Effector CD8-positive, alpha-beta T cell (primary cell): ENCODE results near the gene CTR9.

ENCODE experiments used
- DNase-seq: peaks from one replicate; lab custom pipeline; 2025; lab: John Stamatoyannopoulos, UW
- total RNA-seq, 4 experiments: gene quantifications; one replicate each; lab custom pipeline; 2026; lab: John Stamatoyannopoulos, UW

The CTR9 gene
- 112 to 118 (median 116) reads per million in 4 experiments for total RNA-seq

DNA sequence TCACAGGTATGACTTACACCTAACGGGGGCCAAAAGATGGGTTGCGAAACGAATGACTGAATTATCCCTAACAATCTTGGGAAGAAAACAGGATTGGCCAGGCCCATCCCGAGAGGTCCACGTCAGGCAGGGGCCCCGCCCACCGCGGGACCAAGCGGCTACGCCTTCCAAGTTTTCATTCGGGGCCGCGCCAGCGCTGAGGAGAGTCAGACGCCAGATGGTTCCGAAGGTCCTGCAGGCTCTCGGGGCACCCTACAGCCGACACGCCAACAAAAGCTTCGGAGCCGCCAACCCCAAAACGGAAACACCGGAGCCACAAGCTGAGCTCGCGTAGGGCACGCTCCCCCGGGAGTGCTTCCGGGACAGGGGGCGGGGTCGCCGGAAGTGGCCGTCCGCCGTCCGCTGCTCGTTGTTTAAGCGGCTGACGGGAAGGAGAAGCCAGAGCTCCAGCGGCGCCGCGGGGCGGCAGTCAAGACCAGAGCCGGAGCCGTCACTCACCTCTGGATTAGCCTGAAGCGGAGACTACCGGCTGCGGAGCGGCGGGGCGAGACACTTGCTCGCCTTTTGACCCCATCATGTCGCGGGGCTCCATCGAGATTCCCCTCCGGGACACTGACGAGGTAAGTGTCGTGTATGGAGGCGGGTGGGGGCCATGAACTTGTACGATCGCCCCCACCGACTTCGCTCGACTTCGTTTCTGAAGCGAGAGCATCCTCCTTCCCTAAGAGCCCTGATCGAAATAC is at the start of gene CTR9:
Gene CTR9 (plus strand): TSS at position 409 of the 743 bp plus-strand sequence. CDS start 167 bp downstream, at position 576.
- peak; percentile 81 for DNase-seq

- no peak for DNase-seq
Measured at GRCh38 chr11:10701982-10702381, 49.1 kb upstream of the CTR9 start.

DNA sequence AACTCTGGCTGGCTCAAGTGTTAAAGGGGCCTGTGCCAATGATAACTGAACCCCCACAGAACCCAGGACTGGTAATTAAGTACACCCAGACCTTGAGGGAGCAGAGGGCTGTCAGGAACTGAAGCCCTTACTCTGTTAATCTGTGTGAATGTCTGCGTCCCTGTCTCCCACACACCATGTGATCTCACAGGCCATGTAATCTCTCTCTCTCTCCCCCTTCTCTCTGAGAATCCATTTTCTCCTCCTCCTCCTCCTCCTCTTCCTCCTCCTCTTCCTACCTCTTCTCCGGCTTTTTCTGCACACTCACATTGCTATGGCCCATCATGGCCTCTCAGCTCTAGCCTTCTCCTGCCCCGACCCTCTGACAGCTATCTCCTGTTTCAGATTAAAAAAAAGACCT is 42.9 kb upstream of the CTR9 start:
- DNase-seq: no peak

DNA sequence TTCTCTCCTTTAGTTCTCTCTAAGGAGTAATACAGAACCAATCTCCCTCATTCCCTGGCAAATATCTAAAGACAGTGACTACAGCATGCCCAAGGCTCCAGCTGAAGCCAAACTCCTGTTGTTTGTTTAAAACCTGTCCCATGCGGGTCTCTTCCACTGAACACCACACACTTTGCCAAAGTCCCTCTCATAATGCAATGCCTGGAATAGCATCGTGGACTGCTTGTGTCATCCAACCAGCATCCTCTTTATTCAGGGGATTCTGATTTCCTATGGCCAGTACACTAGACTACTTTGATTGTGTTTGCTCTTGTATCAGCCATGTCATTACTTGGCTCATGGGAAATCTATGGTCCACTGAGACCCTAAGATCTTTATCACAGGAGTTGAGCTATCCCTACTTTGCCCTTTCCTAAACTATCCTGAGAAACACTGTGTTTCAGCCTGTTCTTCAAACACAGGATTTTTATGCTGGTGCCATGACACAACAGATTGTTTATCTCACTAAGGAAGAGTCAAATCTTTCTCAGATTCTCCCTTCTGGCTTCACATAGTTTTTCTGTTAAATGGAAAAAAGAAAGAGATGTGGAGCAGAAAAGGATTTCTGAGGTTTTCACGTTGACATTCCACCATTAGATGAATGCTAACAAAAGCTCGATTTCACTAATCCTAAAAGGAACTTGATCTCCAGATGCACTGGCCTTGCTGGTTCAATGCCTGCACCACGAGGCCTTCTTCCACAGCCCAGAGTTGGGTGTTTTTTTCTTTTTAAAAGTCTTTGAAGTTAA is 41.6 kb upstream of the CTR9 start:
- no peak for DNase-seq

DNA sequence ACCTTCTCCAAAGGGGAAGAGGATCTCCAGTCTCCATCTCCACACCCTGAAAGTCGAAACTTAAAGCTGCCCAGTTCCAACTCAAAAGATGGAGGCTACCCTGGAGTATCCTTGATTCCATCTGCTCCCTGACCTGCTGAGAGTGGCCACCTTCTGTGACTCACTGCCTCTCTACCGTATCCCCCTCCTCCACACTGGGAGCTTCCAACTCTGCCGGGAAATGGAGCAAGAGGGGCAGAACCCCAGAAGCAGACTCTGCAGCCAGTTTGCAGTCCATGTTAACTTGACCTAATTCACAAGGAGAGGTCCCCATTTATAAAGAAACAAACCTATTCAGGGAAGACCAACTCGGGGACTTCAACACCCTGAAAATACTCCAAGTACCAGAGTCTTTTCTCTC is 35.5 kb upstream of the CTR9 start:
- DNase-seq: no peak

DNA sequence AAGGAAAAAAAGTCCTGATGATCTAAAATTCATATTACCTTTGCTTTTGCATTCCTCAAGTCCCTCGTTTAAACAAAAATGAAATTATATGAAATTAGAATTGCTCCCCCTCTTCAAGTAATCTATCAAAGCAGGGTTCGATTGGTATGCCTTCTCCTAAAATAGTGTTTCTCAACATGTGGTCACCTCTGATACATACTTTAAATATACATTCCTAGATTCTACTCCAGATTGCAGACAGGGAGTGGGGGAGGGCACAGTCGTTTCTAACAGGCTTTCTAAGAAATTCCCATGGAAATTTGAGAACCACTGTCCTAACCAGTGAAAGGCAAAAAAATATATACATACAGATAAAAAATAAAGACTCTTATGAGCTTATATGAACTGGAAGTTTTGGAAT is 34.9 kb upstream of the CTR9 start:
- no peak for DNase-seq

DNA sequence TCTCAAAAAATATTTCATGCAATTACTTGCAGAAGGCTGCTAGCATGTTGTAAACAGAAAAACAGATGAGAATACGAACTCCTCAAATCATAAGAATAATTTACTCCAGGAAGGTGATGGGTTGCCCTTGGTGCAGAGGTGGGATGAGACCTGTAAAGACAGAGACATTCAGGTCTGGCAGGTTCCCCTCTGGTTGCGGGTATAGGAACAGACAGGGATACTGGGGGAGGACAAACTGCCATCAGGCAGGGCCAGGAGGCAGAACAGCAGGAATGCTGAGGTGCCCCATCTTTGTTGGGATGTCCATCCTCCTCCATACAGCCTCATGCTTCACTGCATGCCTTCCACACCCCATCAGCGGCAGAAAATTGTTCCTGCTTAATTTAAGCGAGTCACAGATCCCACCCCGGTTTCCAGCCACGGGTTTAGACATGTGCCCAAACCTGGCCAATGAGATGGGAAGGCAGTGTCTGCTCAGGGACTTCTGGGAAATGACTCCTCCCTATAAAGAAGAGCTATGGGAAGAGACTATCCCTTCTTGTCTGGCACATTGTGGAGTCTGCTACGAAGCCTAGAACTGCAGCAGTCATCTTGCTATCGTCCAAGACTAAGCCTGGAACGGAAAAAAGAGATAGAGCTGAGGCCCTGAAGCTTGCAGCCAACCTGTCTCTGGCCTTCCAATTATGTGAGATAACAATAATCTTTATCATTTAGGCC is 34.3 kb upstream of the CTR9 start:
- no peak for DNase-seq

- DNase-seq: no peak
Measured at GRCh38 chr11:10719616-10720015, 31.4 kb upstream of the CTR9 start.

- DNase-seq: no peak
Measured at GRCh38 chr11:10720881-10721376, 30.1 kb upstream of the CTR9 start.

DNA sequence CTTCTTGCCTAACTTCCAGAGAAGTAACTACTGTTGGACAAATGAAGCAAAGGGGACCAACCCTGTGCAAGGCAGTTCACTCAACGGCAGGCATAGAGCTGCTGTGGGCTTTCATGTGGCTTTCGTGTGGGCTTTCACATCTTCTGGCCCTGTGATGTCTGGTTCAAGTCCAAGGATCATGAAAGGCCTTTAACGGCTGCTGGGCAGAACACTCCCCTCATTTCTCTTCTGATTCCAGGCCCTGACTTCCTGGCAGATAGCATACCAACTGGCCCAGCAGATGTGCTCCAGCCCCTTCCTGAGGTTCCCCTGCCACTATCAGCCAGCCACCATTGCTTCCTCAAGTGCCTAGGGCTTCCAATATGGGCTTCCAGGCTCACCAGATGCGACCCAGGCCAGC is 28.7 kb upstream of the CTR9 start:
- no peak for DNase-seq

- no peak for DNase-seq
Measured at GRCh38 chr11:10725114-10725906, 25.7 kb upstream of the CTR9 start.

DNA sequence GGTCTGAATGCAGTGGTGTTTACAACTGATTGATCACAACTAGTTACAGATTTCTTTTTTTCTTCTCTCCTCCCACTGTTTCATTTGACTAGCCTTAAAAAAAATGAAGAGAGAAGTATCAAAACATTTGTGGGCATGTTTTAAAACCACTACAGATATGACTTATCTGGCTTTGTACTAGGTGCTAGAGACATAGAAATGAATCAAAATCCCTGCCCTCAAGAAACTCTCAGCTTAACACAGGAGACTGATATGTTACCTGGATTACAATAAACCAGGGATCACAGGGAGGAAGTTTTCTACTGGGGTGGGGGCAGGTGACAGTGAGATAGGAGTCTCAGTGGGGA is 25.2 kb upstream of the CTR9 start:
- DNase-seq: no peak

DNA sequence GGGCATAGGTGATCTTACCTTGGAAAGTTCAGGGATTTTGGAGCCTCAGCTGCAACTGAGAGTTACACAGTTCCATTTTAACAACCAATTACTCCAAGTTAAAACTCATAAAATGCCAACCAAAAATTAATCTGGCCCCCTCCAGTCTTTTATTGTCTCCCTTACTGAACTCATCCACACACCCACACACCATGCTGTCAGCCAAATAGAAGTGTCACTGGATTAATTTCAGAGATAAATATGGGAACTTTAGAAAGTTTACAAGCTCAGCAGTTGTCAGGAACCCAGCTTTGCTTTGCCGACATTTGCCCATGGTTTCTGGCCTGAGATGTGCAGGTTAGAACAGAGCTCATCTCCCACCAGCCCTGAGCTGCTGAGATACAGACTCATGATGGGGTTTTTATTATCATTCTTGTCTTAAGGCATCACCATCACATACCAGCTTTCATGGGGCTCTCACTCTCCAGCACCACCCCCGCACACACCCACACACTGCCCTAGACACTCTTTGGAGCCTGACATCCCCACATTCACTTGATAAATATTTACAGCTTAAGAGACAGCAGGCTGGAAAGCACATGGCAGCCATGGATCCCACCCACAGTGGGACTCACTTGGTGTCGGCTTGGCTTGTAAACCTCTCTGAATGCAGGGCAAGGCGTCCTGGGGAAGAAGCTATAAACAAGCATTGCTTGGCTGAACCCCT is 23.7 kb upstream of the CTR9 start:
- no peak for DNase-seq

- DNase-seq: no peak
Measured at GRCh38 chr11:10728154-10728553, 22.9 kb upstream of the CTR9 start.

DNA sequence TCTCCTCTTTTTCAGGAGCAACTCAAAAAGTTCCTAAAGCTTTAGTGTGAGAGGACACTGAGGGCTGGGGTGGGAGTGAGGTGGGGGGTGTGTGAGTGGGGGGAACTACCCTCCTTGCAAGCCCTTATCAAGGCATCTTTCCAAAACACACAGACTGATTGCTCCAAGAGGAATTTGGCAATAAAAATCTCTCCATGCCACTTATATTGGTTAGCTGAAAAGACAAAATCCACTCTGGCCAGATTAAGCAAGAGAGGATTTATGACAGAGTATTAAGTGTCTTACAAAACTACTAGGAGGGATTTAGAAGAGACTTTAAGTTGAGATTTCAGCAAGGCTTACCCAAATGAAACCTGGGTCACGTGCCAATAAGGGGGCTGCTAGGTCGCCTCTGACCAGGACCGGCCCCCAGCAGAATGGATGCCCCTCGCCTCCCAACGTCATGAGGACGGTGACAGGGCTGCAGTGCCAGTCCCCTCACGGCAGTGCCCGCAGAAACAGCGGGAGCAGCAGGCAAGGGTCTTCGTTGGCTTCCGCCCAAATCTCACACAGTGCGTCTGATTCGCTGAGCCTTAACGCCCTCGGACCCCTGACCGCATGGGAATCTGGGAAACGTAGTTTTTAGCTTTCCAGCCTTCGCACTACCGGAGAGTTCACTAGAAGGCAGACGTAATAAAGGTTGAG is 22.1 kb upstream of the CTR9 start:
- no peak for DNase-seq

- DNase-seq: no peak
Measured at GRCh38 chr11:10730151-10730550, 20.9 kb upstream of the CTR9 start.

GRCh38 chr11:10731064-10731680 is 19.9 kb upstream of the CTR9 start:
- DNase-seq: no peak

- DNase-seq: peak; percentile 77
Measured at GRCh38 chr11:10735481-10736475, 15.3 kb upstream of the CTR9 start.
